SK-N-SH (cell line): Measurements from ENCODE around the gene CDK18. TPM values are rescaled to one million over a fixed set of nuclear protein-coding genes. Genes with fewer than 3 reads are reported as not detected.

Experiments
- CTCF ChIA-PET: fragments of 300-600, 350-600 bp; formaldehyde crosslinking; extraction: SDS; loops from one replicate; lab custom pipeline; 2021; lab: Yijun Ruan, JAX
- POLR2A ChIA-PET: fragments of 350-600 bp; sonication (Branson Sonifier 250); formaldehyde crosslinking; extraction: SDS; loops from one replicate; lab custom pipeline; 2020; ENCODE audit warnings: antibody characterized with exemption, inconsistent platforms; lab: Yijun Ruan, JAX
- DNase-seq: peaks from one replicate; pipeline ENCODE4 v3.0.0; 2012
- H2AFZ ChIP-seq: fragments of 200-600 bp; sonication (generic); 2 replicates; pipeline ENCODE4 v1.8.1; 2016; ENCODE audit warnings: antibody characterized with exemption, mild to moderate bottlenecking, low read depth
- H3F3A ChIP-seq: fragments of 200-600 bp; sonication (generic); replicated peaks from 2 replicates; pipeline ENCODE3; 2016; ENCODE audit warnings: antibody characterized with exemption, mild to moderate bottlenecking; ENCODE audit not compliant: insufficient read depth
- H3K27ac ChIP-seq, 2 experiments: fragments of 200-500 bp in 1 of 2; fragments of 200-600 bp in 1 of 2; sonication (Bioruptor generic) in 1 of 2; sonication (generic), shearing (Covaris generic) in 1 of 2; 2 replicates each; pipeline versions ENCODE4 v1.5.1 to v1.6.1; 2014 to 2016; ENCODE audit warnings: low read depth in 2 of 2, inconsistent platforms in 1 of 2, low read length in 1 of 2, mild to moderate bottlenecking in 1 of 2, mixed read lengths in 1 of 2
- H3K27me3 ChIP-seq: fragments of 200-600 bp; sonication (generic), shearing (Covaris generic); 2 replicates; pipeline ENCODE4 v1.6.1; 2016; ENCODE audit warnings: mixed run types; ENCODE audit not compliant: insufficient read depth
- H3K36me3 ChIP-seq, 2 experiments: fragments of 200-500 bp in 1 of 2; fragments of 200-600 bp in 1 of 2; sonication (Bioruptor generic) in 1 of 2; sonication (generic) in 1 of 2; replicated peaks in 1 of 2; 2 replicates each; pipeline versions ENCODE3 to v1.5.1; 2014 to 2016; ENCODE audit warnings: low read length in 1 of 2, mild to moderate bottlenecking in 1 of 2; ENCODE audit not compliant: insufficient read depth in 2 of 2, control insufficient read depth in 1 of 2
- H3K4me1 ChIP-seq, 2 experiments: fragments of 200-500 bp in 1 of 2; fragments of 200-600 bp in 1 of 2; sonication (Bioruptor generic) in 1 of 2; sonication (generic), shearing (Covaris generic) in 1 of 2; 2 replicates each; pipeline versions ENCODE4 v1.5.1 to v1.6.1; 2014 to 2016; ENCODE audit warnings: low read depth in 1 of 2, low read length in 1 of 2, mixed run types in 1 of 2; ENCODE audit not compliant: insufficient read depth in 2 of 2, control insufficient read depth in 1 of 2
- H3K4me2 ChIP-seq: fragments of 200-600 bp; sonication (generic), shearing (Covaris generic); 2 replicates; pipeline ENCODE4 v1.6.1; 2017; ENCODE audit warnings: mixed run types
- H3K4me3 ChIP-seq, 2 experiments: fragments of 200-500 bp in 1 of 2; fragments of 200-600 bp in 1 of 2; sonication (Bioruptor generic) in 1 of 2; sonication (generic), shearing (Covaris generic) in 1 of 2; 2 replicates each; pipeline versions ENCODE4 v1.5.1 to v1.8.1; 2014 to 2016; ENCODE audit warnings: low read depth in 2 of 2, inconsistent platforms in 1 of 2, low read length in 1 of 2, mild to moderate bottlenecking in 1 of 2, mixed read lengths in 1 of 2, moderate library complexity in 1 of 2
- H3K79me2 ChIP-seq: fragments of 200-600 bp; sonication (generic); 2 replicates; pipeline ENCODE4 v1.8.1; 2017; ENCODE audit warnings: mild to moderate bottlenecking; ENCODE audit not compliant: insufficient read depth
- H3K9ac ChIP-seq: fragments of 200-600 bp; sonication (generic); 2 replicates; pipeline ENCODE4 v1.6.1; 2017; ENCODE audit warnings: mixed run types
- H3K9me2 ChIP-seq: fragments of 200-600 bp; sonication (generic); 2 replicates; pipeline ENCODE4 v1.6.1; 2017; ENCODE audit warnings: mixed run types
- H3K9me3 ChIP-seq: fragments of 200-600 bp; sonication (generic); 2 replicates; pipeline ENCODE4 v1.6.1; 2017; ENCODE audit warnings: mixed run types, mild to moderate bottlenecking, moderate library complexity
- H4K20me1 ChIP-seq: fragments of 200-600 bp; sonication (generic); 2 replicates; pipeline ENCODE4 v1.6.1; 2017; ENCODE audit warnings: mild to moderate bottlenecking, mixed run types; ENCODE audit not compliant: insufficient read depth
- FOXJ3 ChIP-seq: sonication (generic); formaldehyde crosslinking; IDR thresholded peaks from 2 replicates; pipeline ENCODE4 v1.5.1; 2020; ENCODE audit warnings: mild to moderate bottlenecking, missing genetic modification reagents
- NRF1 ChIP-seq: IDR thresholded peaks from 2 replicates; pipeline ENCODE4 v1.6.1; 2012; ENCODE audit warnings: low read depth, mild to moderate bottlenecking, low read length
- POLR2AphosphoS5 ChIP-seq: IDR thresholded peaks from 2 replicates; pipeline ENCODE4 v1.6.1; 2012; ENCODE audit warnings: low read depth, low read length
- RCOR1 ChIP-seq: fragments of 150-350 bp; IDR thresholded peaks from 2 replicates; pipeline ENCODE4 v1.6.1; 2017; ENCODE audit warnings: antibody characterized with exemption, low read length
- YY1 ChIP-seq: IDR thresholded peaks from 2 replicates; pipeline ENCODE4 v1.4.0; 2012; ENCODE audit warnings: low read depth, mild to moderate bottlenecking
- WGBS: methylation state at CpG from one replicate; pipeline ENCODE4 v1.1.6; 2017; ENCODE audit warnings: low lambda C conversion rate; 5-methylcytosine and 5-hydroxymethylcytosine counted together
- polyA plus RNA-seq, 3 experiments: library from polyadenylated mRNA; depleted of rRNA; stranded (reverse); fragments of >200 nt; gene quantifications; 2 replicates each; pipeline ENCODE4 v1.2.3, GENCODE V29; 2012
- TF ChIP-seq, protein P1 (sequence below): IDR thresholded peaks from 2 replicates; pipeline ENCODE4 v1.4.0; 2012; ENCODE audit warnings: low read depth, borderline replicate concordance

Gene CDK18
- polyA plus RNA-seq, 1 of the 3 experiments (the other 2 are of a cell fraction) = 2.5 TPM

DNA sequence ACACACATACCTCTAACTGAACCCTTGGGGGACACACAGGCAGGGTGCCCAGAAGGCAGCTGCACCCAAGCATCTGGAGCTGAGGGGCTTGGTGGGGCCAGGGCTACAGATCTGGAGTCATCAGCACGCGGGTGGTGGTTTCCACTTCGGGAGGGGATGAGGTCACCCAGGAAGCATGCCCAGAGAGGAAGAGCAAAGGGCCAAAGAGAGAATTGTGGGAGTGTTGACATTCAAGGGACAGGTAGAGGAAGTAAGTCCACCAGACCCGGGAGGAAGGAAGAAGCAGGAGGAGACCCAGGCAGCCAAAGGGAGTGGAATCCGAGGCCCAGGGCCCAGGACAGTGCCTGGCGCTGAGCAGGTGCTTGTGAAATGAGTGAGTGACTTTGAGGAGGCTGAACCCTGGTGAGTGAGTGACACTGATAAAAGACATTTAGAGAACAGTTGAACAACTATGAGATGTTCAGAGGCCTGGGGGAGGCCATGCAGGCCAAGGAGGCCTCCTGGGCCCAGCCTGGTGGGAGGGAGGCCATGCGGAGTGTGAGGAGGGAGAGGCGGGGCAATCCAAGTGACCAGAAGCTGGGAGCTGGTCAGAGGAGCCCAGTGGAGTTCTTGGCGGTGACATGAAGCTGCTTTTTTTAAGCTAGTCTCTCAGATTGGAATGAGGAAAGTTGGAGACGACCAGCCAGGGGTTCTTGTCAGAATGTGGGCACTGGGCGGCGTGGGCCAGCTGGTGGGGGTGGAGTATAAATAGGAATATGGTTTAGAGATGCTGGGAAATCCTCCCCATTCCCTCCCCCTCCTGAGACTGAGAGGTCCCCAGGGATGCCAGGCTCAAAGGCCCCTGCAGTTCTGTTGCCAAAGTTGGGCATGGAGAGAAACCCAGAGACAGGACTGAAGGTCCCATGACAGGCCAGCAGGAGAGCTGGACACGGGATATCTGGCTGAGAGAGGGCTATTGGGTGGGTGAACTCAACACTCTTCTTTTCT is 7.9 kb downstream of the CDK18 start:
- Histone ChIP-seq H3K27me3 (no peaks in the 10 kb centered on the region), H3K79me2 (no peaks in the 10 kb centered on the region), H3K4me2 (no peak overlapping the region), H3K9me3 (no peaks in the 10 kb centered on the region), H4K20me1 (no peaks in the 10 kb centered on the region), H2AFZ (no peak overlapping the region), H3K9me2 (no peaks in the 10 kb centered on the region), H3K36me3 (no peaks in the 10 kb centered on the region), H3K27ac (no peak overlapping the region), H3K4me1 (peaks cover 0 to 51% of the 10 kb centered on the region in 2 experiments; a peak in 2 of 4 replicates), H3K4me3 (no peak overlapping the region), H3F3A (no peaks in the 10 kb centered on the region), H3K9ac (no peak overlapping the region)
- CTCF ChIA-PET = interaction anchor here (1.0 to 45.6 kb wide), 6 partner anchors 14 to 199 kb away, joined by 3 to 1333 read pairs (median 4); no protein-coding TSS in a partner anchor
- DNase-seq = no peak
- 73% methylated on average over 13 of the region's 13 CpGs for WGBS
- TF ChIP-seq POLR2AphosphoS5 = no peak
- TF ChIP-seq, all 33 proteins: peak for 0
- POLR2A ChIA-PET = no interaction called here

DNA sequence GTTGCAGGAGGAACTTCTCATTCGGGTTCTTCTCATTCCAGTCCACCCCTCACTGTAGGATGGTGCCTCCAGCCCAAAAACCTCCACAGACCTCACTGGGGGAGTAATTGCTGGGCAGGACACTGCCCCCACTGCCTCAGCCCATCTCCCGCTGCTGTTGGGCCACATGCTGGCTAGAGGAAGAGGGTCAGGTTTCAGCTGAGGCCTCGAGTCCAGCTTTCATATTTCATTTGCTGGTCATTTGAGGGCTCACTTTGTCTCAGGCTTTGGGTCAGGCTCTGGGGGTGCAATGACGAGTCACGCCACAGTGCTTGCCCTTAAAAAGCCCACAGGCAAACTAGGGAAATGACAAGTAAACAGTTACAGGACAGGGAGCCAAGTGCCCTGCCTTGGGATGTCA is 9.3 kb downstream of the CDK18 start:
- POLR2A ChIA-PET = no interaction called here
- peaks cover 3 to 49% of the 10 kb centered on the region in 2 experiments; a peak in 2 of 4 replicates for H3K4me1 ChIP-seq
- no peak for DNase-seq
- no peaks in the 10 kb centered on the region for H3K79me2 ChIP-seq
- H4K20me1 ChIP-seq = no peaks in the 10 kb centered on the region
- TF ChIP-seq NRF1 = no peak
- no peak for TF ChIP-seq RCOR1
- no peak for TF ChIP-seq FOXJ3 (CRISPR knock-in tag)
- TF ChIP-seq YY1 = no peak
- TF ChIP-seq, protein P1, sequence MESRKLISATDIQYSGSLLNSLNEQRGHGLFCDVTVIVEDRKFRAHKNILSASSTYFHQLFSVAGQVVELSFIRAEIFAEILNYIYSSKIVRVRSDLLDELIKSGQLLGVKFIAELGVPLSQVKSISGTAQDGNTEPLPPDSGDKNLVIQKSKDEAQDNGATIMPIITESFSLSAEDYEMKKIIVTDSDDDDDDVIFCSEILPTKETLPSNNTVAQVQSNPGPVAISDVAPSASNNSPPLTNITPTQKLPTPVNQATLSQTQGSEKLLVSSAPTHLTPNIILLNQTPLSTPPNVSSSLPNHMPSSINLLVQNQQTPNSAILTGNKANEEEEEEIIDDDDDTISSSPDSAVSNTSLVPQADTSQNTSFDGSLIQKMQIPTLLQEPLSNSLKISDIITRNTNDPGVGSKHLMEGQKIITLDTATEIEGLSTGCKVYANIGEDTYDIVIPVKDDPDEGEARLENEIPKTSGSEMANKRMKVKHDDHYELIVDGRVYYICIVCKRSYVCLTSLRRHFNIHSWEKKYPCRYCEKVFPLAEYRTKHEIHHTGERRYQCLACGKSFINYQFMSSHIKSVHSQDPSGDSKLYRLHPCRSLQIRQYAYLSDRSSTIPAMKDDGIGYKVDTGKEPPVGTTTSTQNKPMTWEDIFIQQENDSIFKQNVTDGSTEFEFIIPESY = no peak
- no peaks in the 10 kb centered on the region for H3K27me3 ChIP-seq
- H3K9me3 ChIP-seq = no peaks in the 10 kb centered on the region
- H3K36me3 ChIP-seq = no peaks in the 10 kb centered on the region
- H3K4me3 ChIP-seq = no peak overlapping the region
- H3F3A ChIP-seq = no peaks in the 10 kb centered on the region
- H2AFZ ChIP-seq = no peak overlapping the region
- WGBS = 82% methylated on average over 5 of the region's 5 CpGs
- no peak overlapping the region for H3K9ac ChIP-seq
- no peak overlapping the region for H3K27ac ChIP-seq
- CTCF ChIA-PET = interaction anchor here (0.7 to 45.6 kb wide), 6 partner anchors 13 to 220 kb away, joined by 3 to 1333 read pairs (median 4); no protein-coding TSS in a partner anchor
- no peak overlapping the region for H3K4me2 ChIP-seq
- no peaks in the 10 kb centered on the region for H3K9me2 ChIP-seq
